GM12801 (cell line): ENCODE data around the gene GOLPH3L.

ENCODE experiments used
- TF ChIP-seq, protein P1 (sequence below): IDR thresholded peaks from one replicate; pipeline ENCODE4 v1.5.1; 2011; ENCODE audit warnings: control low read depth; ENCODE audit not compliant: insufficient read length; ENCODE audit errors: extremely low read depth

GOLPH3L gene

DNA sequence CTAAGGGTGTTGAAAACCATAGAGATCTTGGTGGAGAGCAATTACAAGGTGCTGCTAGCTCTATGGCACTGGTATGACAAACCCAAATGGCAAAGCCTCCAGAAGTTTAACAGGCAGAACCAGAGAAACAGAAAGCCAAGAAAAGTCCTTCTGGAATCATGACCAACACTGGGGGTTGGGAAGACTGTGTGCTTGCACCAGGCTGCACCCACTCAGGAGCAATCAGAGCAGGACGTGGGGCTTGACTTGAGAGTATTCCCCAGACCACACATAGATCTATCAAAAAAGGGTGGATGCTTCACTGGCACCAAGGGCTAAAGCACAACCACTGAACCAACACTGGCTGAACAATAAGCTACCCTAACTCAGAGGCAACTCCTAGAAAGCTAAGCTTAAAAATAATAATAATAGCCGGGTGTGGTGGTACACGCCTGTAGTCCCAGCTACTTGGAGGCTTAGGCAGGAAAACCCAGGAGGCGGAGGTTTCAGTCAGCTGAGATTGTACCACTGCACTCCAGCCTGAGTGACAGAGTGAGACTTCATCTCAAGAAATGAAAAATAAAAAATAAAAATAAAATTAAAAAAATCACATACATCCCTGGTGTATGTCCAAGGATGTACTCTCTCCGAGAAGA is 47.4 kb downstream of the GOLPH3L start:
- TF ChIP-seq, protein P1, sequence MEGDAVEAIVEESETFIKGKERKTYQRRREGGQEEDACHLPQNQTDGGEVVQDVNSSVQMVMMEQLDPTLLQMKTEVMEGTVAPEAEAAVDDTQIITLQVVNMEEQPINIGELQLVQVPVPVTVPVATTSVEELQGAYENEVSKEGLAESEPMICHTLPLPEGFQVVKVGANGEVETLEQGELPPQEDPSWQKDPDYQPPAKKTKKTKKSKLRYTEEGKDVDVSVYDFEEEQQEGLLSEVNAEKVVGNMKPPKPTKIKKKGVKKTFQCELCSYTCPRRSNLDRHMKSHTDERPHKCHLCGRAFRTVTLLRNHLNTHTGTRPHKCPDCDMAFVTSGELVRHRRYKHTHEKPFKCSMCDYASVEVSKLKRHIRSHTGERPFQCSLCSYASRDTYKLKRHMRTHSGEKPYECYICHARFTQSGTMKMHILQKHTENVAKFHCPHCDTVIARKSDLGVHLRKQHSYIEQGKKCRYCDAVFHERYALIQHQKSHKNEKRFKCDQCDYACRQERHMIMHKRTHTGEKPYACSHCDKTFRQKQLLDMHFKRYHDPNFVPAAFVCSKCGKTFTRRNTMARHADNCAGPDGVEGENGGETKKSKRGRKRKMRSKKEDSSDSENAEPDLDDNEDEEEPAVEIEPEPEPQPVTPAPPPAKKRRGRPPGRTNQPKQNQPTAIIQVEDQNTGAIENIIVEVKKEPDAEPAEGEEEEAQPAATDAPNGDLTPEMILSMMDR, result no peak

DNA sequence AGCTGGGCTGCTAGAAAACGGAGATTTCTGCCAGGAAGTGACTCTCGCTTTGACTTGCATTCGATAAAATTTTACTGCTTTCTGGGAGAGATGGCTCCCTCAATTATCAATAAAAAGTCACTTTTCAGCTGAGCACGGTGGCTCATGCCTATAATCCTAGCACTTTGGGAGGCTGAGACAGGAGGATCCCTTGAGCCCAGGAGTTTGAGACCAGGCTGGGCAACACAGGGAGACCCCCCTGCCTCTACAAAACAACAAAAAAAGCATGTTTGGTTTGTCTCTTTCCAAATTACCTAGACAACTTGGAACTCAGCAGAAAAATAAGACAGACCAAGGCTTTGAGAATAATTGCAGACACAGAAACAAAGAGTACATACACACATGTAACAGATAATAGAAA is 54.7 kb downstream of the GOLPH3L start:
- TF ChIP-seq, protein P1, result no peak

DNA sequence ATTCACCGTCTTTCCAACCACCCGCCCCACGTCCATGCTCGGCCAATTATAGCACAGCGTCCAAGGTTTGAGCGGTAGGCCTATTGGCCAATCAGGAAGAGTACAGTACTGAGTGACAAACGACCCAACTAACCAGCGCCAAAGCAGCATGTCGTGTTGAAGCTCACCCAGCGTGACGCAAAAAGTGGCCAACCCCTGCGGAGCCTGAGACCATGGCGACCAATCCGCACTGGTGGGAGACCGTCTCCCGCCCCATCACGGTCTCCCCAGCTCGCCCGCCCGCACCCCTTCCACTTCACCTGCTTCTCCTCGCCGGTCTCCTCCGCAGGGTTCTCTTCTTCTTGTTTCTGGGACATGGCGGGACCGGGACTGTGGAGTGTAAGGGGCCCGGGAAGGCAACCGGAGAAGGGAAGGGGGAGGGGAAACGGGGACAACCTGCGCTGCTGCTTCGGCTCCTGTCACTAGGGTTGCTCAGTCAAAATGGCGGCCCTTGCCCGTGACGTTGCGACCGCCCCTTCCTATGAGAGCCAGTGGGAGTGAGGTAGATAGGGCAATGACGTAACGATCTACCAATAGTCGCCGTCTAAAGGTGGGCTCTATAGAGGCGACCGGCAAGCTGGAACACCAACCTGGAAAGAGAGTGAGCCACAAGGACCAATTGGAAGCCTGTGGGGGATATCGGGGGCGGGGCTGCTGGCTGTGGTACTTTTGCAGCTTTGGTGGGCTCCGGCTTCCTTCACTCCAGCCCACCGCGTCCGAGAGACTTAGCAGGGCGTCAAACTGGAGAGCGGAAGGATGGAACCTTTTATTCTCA is 67.6 kb downstream of the GOLPH3L start, which contains the start of gene ENSA:
TSS of gene ENSA (minus strand) at position 498 of the 814 bp plus-strand sequence. CDS start at position 356, 142 bp downstream.
- TF ChIP-seq, protein P1, result no peak

DNA sequence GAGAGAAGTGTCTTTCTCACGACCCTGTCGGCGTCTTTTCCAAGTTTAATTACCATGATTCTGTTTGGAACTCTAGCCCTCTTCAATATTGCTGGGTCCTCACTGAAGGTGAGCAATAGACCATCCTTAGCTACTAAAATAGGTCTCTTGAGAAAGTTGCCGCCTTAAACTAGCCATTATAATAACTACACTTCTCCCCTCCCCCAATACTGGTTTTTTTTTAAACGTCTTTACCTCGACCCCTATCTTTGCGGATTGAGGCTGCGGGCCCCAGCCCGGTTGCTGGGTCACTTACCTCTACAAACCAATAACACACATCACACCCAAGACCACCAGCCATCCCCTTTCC is 68.2 kb downstream of the GOLPH3L start:
- TF ChIP-seq, protein P1, result no peak

DNA sequence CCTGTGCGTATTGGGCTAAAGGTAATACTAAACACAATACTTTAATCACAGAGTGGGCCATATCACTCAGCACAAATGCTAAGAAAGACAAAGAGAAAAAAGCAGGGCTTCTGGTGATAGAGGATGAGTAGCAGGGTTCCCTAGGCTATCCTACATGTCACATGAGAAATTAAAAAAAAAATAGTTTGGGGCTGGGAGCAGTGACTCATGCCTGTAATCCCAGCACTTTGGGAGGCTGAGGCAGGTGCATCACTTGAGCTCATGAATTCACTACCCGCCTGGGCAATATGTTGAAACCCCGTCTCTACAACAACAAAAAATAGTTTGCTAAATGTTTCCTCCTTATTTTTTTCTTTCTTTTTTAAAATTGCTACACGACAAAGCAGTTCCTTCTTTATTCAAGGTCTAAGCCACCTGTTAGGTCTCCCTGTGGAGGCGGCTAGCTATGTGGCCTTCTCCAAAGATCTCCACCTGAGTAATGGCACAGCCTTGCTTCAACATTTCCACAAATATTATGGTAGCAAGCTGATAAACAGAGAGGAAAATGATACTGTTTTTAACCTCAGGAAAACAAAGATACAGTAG is 69.0 kb downstream of the GOLPH3L start:
- TF ChIP-seq, protein P1, result no peak

DNA sequence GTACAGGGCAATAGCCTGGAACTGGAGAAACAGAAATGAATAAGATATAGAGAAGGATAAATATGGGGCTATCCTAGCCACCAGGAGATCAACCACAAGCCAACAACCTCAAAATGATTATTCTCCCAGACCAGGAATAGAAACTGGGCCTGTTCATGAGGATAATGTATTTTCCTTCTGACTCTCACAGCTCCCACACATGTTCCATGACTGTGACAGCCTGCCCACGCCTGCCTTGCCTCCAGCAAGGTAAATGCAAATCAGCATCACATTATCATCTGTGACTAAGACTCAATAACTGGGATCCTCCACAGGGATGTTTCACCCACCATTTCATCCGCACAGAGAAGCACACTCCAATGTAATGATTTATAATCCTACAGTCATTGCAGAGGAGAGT is 70.8 kb downstream of the GOLPH3L start:
- TF ChIP-seq, protein P1, result no peak

DNA sequence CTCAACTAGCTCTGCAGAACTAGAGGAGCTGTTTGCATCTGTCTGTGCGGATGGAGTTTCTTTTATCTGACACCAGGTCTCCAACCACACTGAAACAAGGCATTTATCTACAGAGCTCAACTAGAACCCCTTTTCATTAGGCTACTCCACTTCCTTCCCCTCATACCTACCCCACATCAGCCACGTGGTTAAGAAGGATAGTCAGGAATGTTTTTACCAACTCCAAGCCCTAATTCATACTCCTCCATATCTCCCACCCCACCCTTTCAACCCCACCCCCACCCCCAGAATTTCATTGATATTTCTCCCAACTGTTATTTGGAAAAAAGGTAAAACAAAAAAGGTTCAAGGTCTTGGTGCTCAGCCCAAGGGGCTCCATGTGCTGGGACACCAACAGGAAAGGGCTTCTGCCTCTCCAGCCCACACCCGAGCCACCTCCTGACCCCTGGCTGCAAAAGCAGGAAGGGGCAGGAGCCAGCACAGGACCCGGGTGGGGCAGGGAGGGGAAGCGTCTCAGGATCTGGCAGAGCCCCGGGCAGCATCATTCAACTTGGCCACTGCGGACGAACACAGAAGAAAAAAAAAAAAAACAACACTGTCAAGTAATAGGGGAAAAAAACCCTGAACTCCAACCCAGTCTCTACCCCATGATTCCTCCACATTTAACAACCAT is 74.5 kb downstream of the GOLPH3L start:
- TF ChIP-seq, protein P1, result no peak
